ENCODE results near the gene PRR11.
"Not testable (repeated sequence)": the region's sequence is repeated elsewhere in the genome, so short reads cannot be mapped to it uniquely, and the experiment has no call there.

The PRR11 gene

GRCh38 chr17:59220328-59221158 lies 65.0 kb downstream of the PRR11 start, which contains the start of gene GDPD1:
Gene GDPD1, plus strand, starts transcription at chr17:59220511. Its CDS starts 99 bp downstream, at chr17:59220610.
- POLR2A ChIA-PET, result interaction anchor here (0.7 kb wide), 1 partner anchor 222 kb away, joined by 6 read pairs; no protein-coding TSS in a partner anchor
- peak; percentile 98 for DNase-seq (ENCODE audit: extremely low spot score)
- TF ChIP-seq CTCF (IDR thresholded peaks at IDR 0.05; ENCODE audit: control extremely low read depth, extremely low read depth, low read depth, missing control alignments), result peak; percentile 85
- CTCF ChIA-PET, result interaction anchor here (0.7 to 1.5 kb wide), 13 partner anchors 8 to 321 kb away, joined by 3 to 19 read pairs (median 3); partner anchors contain the start of genes PRR11, SKA2 and SMG8

- ChIA-PET POLR2A (interaction anchor here (0.7 kb wide), 1 partner anchor 221 kb away, joined by 6 read pairs; no protein-coding TSS in a partner anchor), CTCF (interaction anchor here (0.7 to 1.5 kb wide), 6 partner anchors 10 to 220 kb away, joined by 3 to 4 read pairs (median 3); no protein-coding TSS in a partner anchor)
- DNase-seq (ENCODE audit: extremely low spot score), result no peak
- no peak for TF ChIP-seq CTCF (IDR thresholded peaks at IDR 0.05; ENCODE audit: control extremely low read depth, extremely low read depth, low read depth, missing control alignments)
Measured at GRCh38 chr17:59221159-59221847, 65.8 kb downstream of the PRR11 start.

GRCh38 chr17:59223813-59224212 lies 68.3 kb downstream of the PRR11 start:
- no peak for TF ChIP-seq CTCF (IDR thresholded peaks at IDR 0.05; ENCODE audit: control extremely low read depth, extremely low read depth, low read depth, missing control alignments)
- ChIA-PET POLR2A (no interaction called here), CTCF (no interaction called here)
- no peak for DNase-seq (ENCODE audit: extremely low spot score)

GRCh38 chr17:59228588-59228987 lies 73.0 kb downstream of the PRR11 start:
- POLR2A ChIA-PET; DNase-seq (ENCODE audit: extremely low spot score): not testable (repeated sequence)
- CTCF ChIA-PET, result interaction anchor here (1.2 to 1.9 kb wide), 3 partner anchors 9 to 50 kb away, joined by 3 to 5 read pairs (median 5); partner anchors contain the start of gene GDPD1

GRCh38 chr17:59230764-59231163 lies 75.2 kb downstream of the PRR11 start:
- no peak for TF ChIP-seq CTCF (IDR thresholded peaks at IDR 0.05; ENCODE audit: control extremely low read depth, extremely low read depth, low read depth, missing control alignments)
- CTCF ChIA-PET, result interaction anchor here (0.8 kb wide), 1 partner anchor 804 kb away, joined by 3 read pairs; no protein-coding TSS in a partner anchor
- DNase-seq (ENCODE audit: extremely low spot score), result no peak
- POLR2A ChIA-PET, result no interaction called here

- DNase-seq (ENCODE audit: extremely low spot score), result no peak
- TF ChIP-seq CTCF (IDR thresholded peaks at IDR 0.05; ENCODE audit: control extremely low read depth, extremely low read depth, low read depth, missing control alignments), result no peak
- ChIA-PET POLR2A (no interaction called here), CTCF (interaction anchor here (1.3 to 1.9 kb wide), 3 partner anchors 9 to 15 kb away, joined by 3 to 4 read pairs (median 4); no protein-coding TSS in a partner anchor)
Measured at GRCh38 chr17:59234631-59235030, 79.1 kb downstream of the PRR11 start.

Measured in GM10248 (cell line).